LNCaP clone FGC (cell line): ENCODE measurements around the gene CASP7.

Experiments
- DNase-seq: peaks from one replicate; pipeline ENCODE4 v3.0.0-alpha.2; 2011; ENCODE audit warnings: low read depth
- H3K4me3 ChIP-seq: 2 replicates; pipeline ENCODE4 v1.5.1; 2011; ENCODE audit warnings: mild to moderate bottlenecking, low read depth, low read length, control low read depth
- TF ChIP-seq, protein P1 (sequence below): IDR thresholded peaks from 2 replicates; pipeline ENCODE4 v1.5.1; 2012; ENCODE audit warnings: mild to moderate bottlenecking; ENCODE audit not compliant: control insufficient read depth, insufficient read depth; ENCODE audit errors: extremely low read depth

CASP7 gene

DNA sequence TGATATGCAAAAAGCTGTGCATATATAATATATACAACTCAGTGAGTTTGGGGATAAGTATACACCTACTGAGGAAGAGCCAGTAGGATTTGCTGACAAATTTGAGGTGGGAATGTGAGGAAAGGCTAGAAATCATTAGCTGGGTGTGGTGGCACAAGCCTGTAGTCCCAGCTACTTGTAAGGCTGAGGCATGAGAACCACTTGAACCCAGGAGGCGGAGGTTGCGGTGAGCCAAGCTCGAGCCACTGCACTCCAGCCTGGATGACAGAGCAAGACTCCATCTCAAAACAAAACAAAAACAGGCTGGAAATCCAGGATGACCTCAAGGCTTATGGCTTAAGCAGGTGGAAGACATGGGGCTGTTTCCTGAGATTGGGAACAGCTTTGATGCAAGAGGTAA, 61.1 kb downstream of the CASP7 start:
- TF ChIP-seq, protein P1, sequence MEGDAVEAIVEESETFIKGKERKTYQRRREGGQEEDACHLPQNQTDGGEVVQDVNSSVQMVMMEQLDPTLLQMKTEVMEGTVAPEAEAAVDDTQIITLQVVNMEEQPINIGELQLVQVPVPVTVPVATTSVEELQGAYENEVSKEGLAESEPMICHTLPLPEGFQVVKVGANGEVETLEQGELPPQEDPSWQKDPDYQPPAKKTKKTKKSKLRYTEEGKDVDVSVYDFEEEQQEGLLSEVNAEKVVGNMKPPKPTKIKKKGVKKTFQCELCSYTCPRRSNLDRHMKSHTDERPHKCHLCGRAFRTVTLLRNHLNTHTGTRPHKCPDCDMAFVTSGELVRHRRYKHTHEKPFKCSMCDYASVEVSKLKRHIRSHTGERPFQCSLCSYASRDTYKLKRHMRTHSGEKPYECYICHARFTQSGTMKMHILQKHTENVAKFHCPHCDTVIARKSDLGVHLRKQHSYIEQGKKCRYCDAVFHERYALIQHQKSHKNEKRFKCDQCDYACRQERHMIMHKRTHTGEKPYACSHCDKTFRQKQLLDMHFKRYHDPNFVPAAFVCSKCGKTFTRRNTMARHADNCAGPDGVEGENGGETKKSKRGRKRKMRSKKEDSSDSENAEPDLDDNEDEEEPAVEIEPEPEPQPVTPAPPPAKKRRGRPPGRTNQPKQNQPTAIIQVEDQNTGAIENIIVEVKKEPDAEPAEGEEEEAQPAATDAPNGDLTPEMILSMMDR, result no peak
- no peak for DNase-seq
- H3K4me3 ChIP-seq, result no peak overlapping the region

DNA sequence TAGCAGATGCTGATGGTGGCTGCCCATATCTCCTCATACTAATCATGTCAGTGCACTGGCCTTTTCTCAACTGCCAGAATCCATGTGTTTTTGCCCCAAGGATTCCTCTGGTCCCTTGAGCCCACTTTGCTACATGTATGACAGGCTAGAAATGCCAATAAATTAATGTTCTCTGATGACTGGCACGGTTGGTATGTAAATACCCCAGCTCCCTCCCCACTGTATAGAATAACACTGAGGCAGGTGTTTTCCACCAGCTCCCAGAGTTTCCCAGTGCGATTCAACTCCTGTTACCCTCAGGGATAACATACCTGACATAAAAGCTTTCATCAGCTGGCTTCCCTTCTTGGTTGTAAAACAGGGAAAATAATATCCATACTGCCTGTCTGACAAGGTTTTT, 62.8 kb downstream of the CASP7 start:
- TF ChIP-seq, protein P1, result no peak
- DNase-seq, result no peak
- H3K4me3 ChIP-seq, result no peak overlapping the region

- TF ChIP-seq, protein P1, result no peak
- DNase-seq, result no peak
- H3K4me3 ChIP-seq, result no peak overlapping the region
Measured at GRCh38 chr10:113743594-113743993, 63.9 kb downstream of the CASP7 start.

DNA sequence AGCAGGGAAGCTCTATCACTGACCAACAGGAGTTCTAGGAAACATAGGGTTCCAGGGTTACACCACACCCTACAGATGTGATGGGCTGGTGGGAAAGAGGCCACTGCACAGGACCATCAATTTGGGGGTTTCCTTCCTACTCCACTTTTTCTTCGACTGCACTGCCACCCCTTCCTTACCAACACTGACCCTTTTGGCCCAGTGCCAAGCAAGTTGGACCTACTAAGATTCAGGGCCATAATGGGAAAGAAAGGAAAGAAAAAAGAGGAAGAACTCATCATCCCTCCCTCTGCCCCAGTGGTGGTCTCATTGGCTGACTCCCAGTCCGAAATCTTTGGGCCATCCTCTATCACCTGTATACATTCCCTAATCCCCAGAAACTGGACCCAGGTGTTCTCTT, 65.7 kb downstream of the CASP7 start:
- TF ChIP-seq, protein P1, result no peak
- DNase-seq, result no peak
- H3K4me3 ChIP-seq, result no peak overlapping the region

DNA sequence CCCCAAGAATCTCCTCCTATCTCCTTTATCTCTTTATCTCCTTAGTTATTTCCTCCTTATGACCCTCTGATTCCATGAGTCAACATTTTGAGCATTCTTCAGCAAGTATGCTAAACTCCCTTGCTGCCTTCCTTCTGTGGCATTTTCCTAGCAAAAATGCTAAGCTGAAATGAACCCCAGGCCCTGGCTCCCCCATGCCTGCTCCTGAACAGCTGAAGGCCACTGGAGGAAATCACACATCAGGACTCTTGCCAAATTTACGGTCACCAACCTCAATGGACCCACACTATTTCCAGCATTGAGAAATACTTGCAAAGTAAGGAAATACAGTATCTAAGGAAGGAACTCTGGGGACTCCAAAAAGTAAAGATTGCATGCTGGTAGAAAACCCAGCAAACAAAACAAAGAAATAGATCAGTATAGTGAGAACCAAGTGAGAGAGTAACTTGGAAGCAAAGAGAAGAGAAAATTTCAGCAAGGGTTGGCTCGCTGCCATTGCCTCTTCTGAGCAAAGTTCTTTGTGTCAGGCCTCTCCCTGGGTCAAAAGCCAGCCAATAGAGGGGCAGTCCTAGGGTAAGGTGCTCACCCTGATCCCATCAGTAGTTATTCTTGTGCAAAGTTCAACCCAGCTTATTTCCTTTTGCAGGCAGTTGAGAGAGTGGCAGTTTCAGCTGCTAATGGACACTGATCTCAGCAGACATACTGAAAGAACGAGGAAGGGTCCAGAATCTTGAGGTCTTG, 66.7 kb downstream of the CASP7 start:
- TF ChIP-seq, protein P1, result no peak
- DNase-seq, result no peak
- H3K4me3 ChIP-seq, result no peak overlapping the region

GRCh38 chr10:113751181-113751732, 71.5 kb downstream of the CASP7 start, which contains the start of gene PLEKHS1:
TSS of gene PLEKHS1 (plus strand) at chr10:113751682. CDS start at chr10:113755278, 3,596 bp downstream.
- no peak for DNase-seq
- H3K4me3 ChIP-seq, result no peak within 1 kb of the TSS
- TF ChIP-seq, protein P1, result no peak
